GM12878 (cell line): ENCODE results near the gene MAPKBP1.

Source experiments
- EGR1 ChIP-seq, 2 experiments: IDR thresholded peaks; 1 replicate in 1 of 2; 2 replicates in 1 of 2; pipeline ENCODE4 v1.6.1; 2011 to 2012; ENCODE audit warnings: low read depth in 2 of 2, low read length in 2 of 2, borderline replicate concordance in 1 of 2, mild to moderate bottlenecking in 1 of 2, moderate library complexity in 1 of 2
- TF ChIP-seq, protein P1 (sequence below): IDR thresholded peaks from 2 replicates; pipeline ENCODE4 v1.6.1; 2011; ENCODE audit warnings: low read depth, low read length, improper control_type of control experiment, borderline replicate concordance
- TF ChIP-seq, protein P2 (sequence below), 3 experiments: IDR thresholded peaks in 2 of 3; conservative IDR thresholded peaks in 1 of 3; 2 replicates each; pipeline ENCODE4 v1.5.1; 2011; ENCODE audit warnings: low read depth in 3 of 3, low read length in 3 of 3, mild to moderate bottlenecking in 3 of 3, control low read depth in 2 of 3, moderate library complexity in 2 of 3, inconsistent platforms in 1 of 3, mixed read lengths in 1 of 3; ENCODE audit not compliant: control insufficient read depth in 2 of 3, insufficient read depth in 1 of 3; ENCODE audit errors: extremely low read depth in 1 of 3

DNA sequence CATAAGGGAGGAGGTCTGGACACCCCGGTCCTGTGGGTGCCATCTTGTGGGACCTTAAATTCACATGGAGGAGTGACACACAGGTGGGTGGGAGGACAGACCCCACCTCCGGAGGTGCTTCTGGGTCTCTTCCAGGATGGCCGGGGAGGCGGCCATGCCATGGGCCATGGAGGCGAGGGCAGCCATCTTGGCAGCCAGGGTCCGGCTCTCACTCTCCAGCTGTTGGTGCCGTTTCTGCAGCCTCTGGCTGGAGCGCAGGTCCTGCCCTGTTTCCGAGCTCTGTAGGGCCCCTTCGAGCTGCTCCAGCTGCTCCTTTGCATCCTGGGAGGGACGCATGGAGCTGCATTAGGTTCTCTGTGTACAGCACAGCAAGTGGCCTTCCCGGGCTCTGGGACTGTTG is 100.5 kb downstream of the MAPKBP1 start:
- TF ChIP-seq, protein P1, sequence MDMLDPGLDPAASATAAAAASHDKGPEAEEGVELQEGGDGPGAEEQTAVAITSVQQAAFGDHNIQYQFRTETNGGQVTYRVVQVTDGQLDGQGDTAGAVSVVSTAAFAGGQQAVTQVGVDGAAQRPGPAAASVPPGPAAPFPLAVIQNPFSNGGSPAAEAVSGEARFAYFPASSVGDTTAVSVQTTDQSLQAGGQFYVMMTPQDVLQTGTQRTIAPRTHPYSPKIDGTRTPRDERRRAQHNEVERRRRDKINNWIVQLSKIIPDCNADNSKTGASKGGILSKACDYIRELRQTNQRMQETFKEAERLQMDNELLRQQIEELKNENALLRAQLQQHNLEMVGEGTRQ = no peak
- TF ChIP-seq, protein P2, sequence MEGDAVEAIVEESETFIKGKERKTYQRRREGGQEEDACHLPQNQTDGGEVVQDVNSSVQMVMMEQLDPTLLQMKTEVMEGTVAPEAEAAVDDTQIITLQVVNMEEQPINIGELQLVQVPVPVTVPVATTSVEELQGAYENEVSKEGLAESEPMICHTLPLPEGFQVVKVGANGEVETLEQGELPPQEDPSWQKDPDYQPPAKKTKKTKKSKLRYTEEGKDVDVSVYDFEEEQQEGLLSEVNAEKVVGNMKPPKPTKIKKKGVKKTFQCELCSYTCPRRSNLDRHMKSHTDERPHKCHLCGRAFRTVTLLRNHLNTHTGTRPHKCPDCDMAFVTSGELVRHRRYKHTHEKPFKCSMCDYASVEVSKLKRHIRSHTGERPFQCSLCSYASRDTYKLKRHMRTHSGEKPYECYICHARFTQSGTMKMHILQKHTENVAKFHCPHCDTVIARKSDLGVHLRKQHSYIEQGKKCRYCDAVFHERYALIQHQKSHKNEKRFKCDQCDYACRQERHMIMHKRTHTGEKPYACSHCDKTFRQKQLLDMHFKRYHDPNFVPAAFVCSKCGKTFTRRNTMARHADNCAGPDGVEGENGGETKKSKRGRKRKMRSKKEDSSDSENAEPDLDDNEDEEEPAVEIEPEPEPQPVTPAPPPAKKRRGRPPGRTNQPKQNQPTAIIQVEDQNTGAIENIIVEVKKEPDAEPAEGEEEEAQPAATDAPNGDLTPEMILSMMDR (IDR thresholded peaks at IDR 0.05 in 2 of 3, conservative IDR thresholded peaks at IDR 0.05 in 1 of 3; ENCODE audit: control insufficient read depth in 2 of 3, extremely low read depth in 1 of 3, insufficient read depth in 1 of 3, low read depth in 3 of 3, low read length in 3 of 3) = no peak
- no peak for TF ChIP-seq EGR1 (IDR thresholded peaks at IDR 0.05; ENCODE audit: borderline replicate concordance in 1 of 2, low read depth in 2 of 2, low read length in 2 of 2)
